IMR-90 (cell line): ENCODE results near the gene CASQ1. TPM values are rescaled to one million over a fixed set of nuclear protein-coding genes. Genes with fewer than 3 reads are reported as not detected.

ENCODE experiments used
- ATAC-seq: fragments of 200-7000 bp; cut with Tn5 transposase; 2 replicates; pipeline ENCODE4 v1.9.1; 2020; ENCODE audit warnings: low read depth, mild to moderate bottlenecking, moderate library complexity
- BruUV-seq: library from RNA; stranded (reverse); fragments of 400-500 nt; replicated peaks from 2 replicates; lab custom pipeline; 2021; lab: Mats Ljungman, UMichigan
- CTCF ChIA-PET: fragments of 300-600 bp; formaldehyde crosslinking; extraction: SDS; loops from one replicate; lab custom pipeline; 2021; ENCODE audit warnings: antibody characterized with exemption; lab: Yijun Ruan, JAX
- POLR2A ChIA-PET: fragments of 300-600 bp; sonication (Branson Sonifier 250); formaldehyde crosslinking; loops from one replicate; lab custom pipeline; 2022; ENCODE audit warnings: antibody characterized with exemption; ENCODE audit not compliant: unreplicated experiment; lab: Charles Lee
- DNase-seq: peaks from one replicate; pipeline ENCODE4 v3.0.0; 2013
- H2AFZ ChIP-seq: replicated peaks from 2 replicates; pipeline ENCODE3; 2013; ENCODE audit warnings: low read length, mild to moderate bottlenecking; ENCODE audit not compliant: poor library complexity
- H2AK5ac ChIP-seq: 2 replicates; pipeline ENCODE4 v1.6.1; 2013; ENCODE audit warnings: low read depth, low read length, inconsistent platforms
- H2AK9ac ChIP-seq: replicated peaks from 2 replicates; pipeline ENCODE3; 2013; ENCODE audit warnings: mild to moderate bottlenecking, low read depth, low read length, moderate library complexity; ENCODE audit not compliant: poor library complexity
- H2BK120ac ChIP-seq: 2 replicates; pipeline ENCODE4 v1.6.1; 2013; ENCODE audit warnings: low read depth, low read length, inconsistent platforms
- H2BK15ac ChIP-seq: 3 replicates; pipeline ENCODE4 v1.6.1; 2013; ENCODE audit warnings: low read depth, low read length, inconsistent platforms
- H2BK20ac ChIP-seq: 2 replicates; pipeline ENCODE4 v1.6.1; 2013; ENCODE audit warnings: low read depth, mild to moderate bottlenecking, inconsistent platforms, low read length, moderate library complexity
- H2BK5ac ChIP-seq: 2 replicates; pipeline ENCODE4 v1.6.1; 2013; ENCODE audit warnings: mild to moderate bottlenecking, low read depth, low read length, inconsistent platforms; ENCODE audit not compliant: poor library complexity, severe bottlenecking
- H3K14ac ChIP-seq: replicated peaks from 2 replicates; pipeline ENCODE4 v1.6.1; 2013; ENCODE audit warnings: low read depth, low read length, inconsistent platforms
- H3K18ac ChIP-seq: 2 replicates; pipeline ENCODE4 v1.6.1; 2013; ENCODE audit warnings: low read depth, low read length, control low read depth
- H3K23ac ChIP-seq: 2 replicates; pipeline ENCODE4 v1.6.1; 2013; ENCODE audit warnings: low read depth, low read length, inconsistent platforms
- H3K27ac ChIP-seq: 2 replicates; pipeline ENCODE4 v1.5.1; 2013; ENCODE audit warnings: mild to moderate bottlenecking, control low read depth, low read length; ENCODE audit not compliant: insufficient read depth
- H3K27me3 ChIP-seq: 2 replicates; pipeline ENCODE4 v1.6.1; 2013; ENCODE audit warnings: low read length; ENCODE audit not compliant: control insufficient read depth, insufficient read depth
- H3K36me3 ChIP-seq: 2 replicates; pipeline ENCODE4 v1.6.1; 2013; ENCODE audit warnings: low read length, mixed read lengths; ENCODE audit not compliant: control insufficient read depth, insufficient read depth
- H3K4ac ChIP-seq: 2 replicates; pipeline ENCODE4 v1.6.1; 2013; ENCODE audit warnings: low read depth, low read length, inconsistent platforms
- H3K4me1 ChIP-seq: 2 replicates; pipeline ENCODE4 v1.6.1; 2013; ENCODE audit warnings: low read length, mixed read lengths; ENCODE audit not compliant: control insufficient read depth, insufficient read depth
- H3K4me2 ChIP-seq: 2 replicates; pipeline ENCODE4 v1.6.1; 2013; ENCODE audit warnings: low read depth, mild to moderate bottlenecking, control low read depth, low read length, moderate library complexity
- H3K4me3 ChIP-seq: 2 replicates; pipeline ENCODE4 v1.5.1; 2013; ENCODE audit warnings: low read depth, mild to moderate bottlenecking, control low read depth, low read length, moderate library complexity; ENCODE audit not compliant: insufficient read depth
- H3K56ac ChIP-seq: 2 replicates; pipeline ENCODE4 v1.6.1; 2013; ENCODE audit warnings: low read length, inconsistent platforms; ENCODE audit not compliant: insufficient read depth; ENCODE audit errors: extremely low read depth
- H3K79me1 ChIP-seq, 2 experiments: 2 replicates each; pipeline ENCODE4 v1.6.1; 2013; ENCODE audit warnings: low read length in 2 of 2, inconsistent platforms in 1 of 2, low read depth in 1 of 2
- H3K9ac ChIP-seq: 2 replicates; pipeline ENCODE4 v1.6.1; 2013; ENCODE audit warnings: low read depth, low read length, control low read depth
- H3K9me1 ChIP-seq: 2 replicates; pipeline ENCODE4 v1.6.1; 2013; ENCODE audit warnings: low read length, inconsistent platforms; ENCODE audit not compliant: insufficient read depth
- H3K9me3 ChIP-seq: 2 replicates; pipeline ENCODE4 v1.6.1; 2013; ENCODE audit warnings: low read length; ENCODE audit not compliant: control insufficient read depth, insufficient read depth
- H4K20me1 ChIP-seq: 2 replicates; pipeline ENCODE4 v1.6.1; 2013; ENCODE audit warnings: low read length, inconsistent platforms; ENCODE audit not compliant: insufficient read depth
- H4K5ac ChIP-seq: 2 replicates; pipeline ENCODE4 v1.6.1; 2013; ENCODE audit warnings: mild to moderate bottlenecking, low read depth, low read length, control low read depth
- H4K8ac ChIP-seq, 2 experiments: 2 replicates each; pipeline ENCODE4 v1.6.1; 2013; ENCODE audit warnings: low read depth in 2 of 2, low read length in 2 of 2, control low read depth in 1 of 2, inconsistent platforms in 1 of 2
- H4K91ac ChIP-seq: 2 replicates; pipeline ENCODE4 v1.6.1; 2013; ENCODE audit warnings: low read depth, low read length, inconsistent platforms; ENCODE audit not compliant: insufficient read depth
- CEBPB ChIP-seq: IDR thresholded peaks from 2 replicates; pipeline ENCODE4 v1.6.1; 2012; ENCODE audit warnings: low read depth, low read length, improper control_type of control experiment
- CHD1 ChIP-seq: IDR thresholded peaks from 2 replicates; pipeline ENCODE4 v1.6.1; 2012; ENCODE audit warnings: low read depth, low read length, improper control_type of control experiment
- FOS ChIP-seq: fragments of 150-350 bp; IDR thresholded peaks from 2 replicates; pipeline ENCODE4 v1.6.1; 2016; ENCODE audit warnings: low read depth, low read length
- MAFK ChIP-seq: IDR thresholded peaks from 2 replicates; pipeline ENCODE4 v1.6.1; 2012; ENCODE audit warnings: low read depth, low read length, improper control_type of control experiment
- MXI1 ChIP-seq: IDR thresholded peaks from 2 replicates; pipeline ENCODE4 v1.6.1; 2012; ENCODE audit warnings: low read depth, mild to moderate bottlenecking, low read length, moderate library complexity, borderline replicate concordance
- POLR2A ChIP-seq: IDR thresholded peaks from 2 replicates; pipeline ENCODE4 v1.6.1; 2012; ENCODE audit warnings: mild to moderate bottlenecking, low read depth, low read length
- SMC3 ChIP-seq: fragments of 150-350 bp; IDR thresholded peaks from 2 replicates; pipeline ENCODE4 v1.6.1; 2016; ENCODE audit warnings: low read depth, mild to moderate bottlenecking, antibody characterized with exemption, low read length, moderate library complexity
- dilution Hi-C: fragments of 300-500 bp; cut with HindIII; formaldehyde crosslinking; loops from one replicate; pipeline ENCODE4 v1.14.3; 2018; ENCODE audit warnings: low sequenced_read_pairs; ENCODE audit not compliant: unreplicated experiment
- in situ Hi-C: fragments of 300-500 bp; cut with MboI; formaldehyde crosslinking; loops from 3 replicates; pipeline ENCODE4 v1.14.3; 2019; ENCODE audit warnings: low sequenced_read_pairs, inconsistent platforms, mixed read lengths
- intact Hi-C: fragments of 100-400 bp; cut with micrococcal nuclease; formaldehyde crosslinking; loops from 2 replicates; pipeline ENCODE4 v1.10.0; 2022
- polyA plus RNA-seq, 3 experiments: library from polyadenylated mRNA; depleted of rRNA; stranded (reverse); fragments of >200 nt; gene quantifications; 2 replicates each; pipeline ENCODE4 v1.2.3, GENCODE V29; 2012; ENCODE audit warnings: low replicate concordance in 1 of 3
- total RNA-seq: library from RNA; depleted of rRNA; stranded (reverse); fragments of >200 nt; gene quantifications from 2 replicates; pipeline ENCODE4 v1.2.3, GENCODE V29; 2012

The CASQ1 gene
- total and polyA plus RNA-seq, 2 of the 4 experiments (the other 2 are of a cell fraction): 0.18 to 0.21 TPM

DNA sequence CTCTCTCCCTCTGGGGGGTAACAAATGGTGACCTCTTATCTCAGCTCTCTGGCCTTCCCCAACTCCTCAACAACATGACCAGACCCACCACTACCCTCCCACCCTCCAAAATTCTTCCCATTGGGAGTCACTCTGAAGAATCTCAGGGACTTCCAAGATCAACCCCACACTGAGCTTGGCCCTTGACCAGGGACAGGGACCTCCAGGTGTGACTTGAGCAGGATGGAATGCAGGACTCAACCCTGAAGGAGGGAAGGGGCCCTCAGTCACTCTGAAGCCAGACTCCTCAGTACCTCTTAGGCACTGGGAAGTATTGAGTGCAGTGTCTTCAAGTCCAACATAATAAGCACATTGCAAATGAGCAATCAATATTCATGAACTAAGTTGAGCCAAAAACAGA lies 1.9 kb downstream of the CASQ1 start:
- Histone ChIP-seq H3K27me3 (peaks cover 8% of the 10 kb centered on the region; the same call in 1 of the 2 replicates), H2AFZ (peak overlapping the region; percentile 45), H3K4me3 (no peak overlapping the region), H4K20me1 (no peaks in the 10 kb centered on the region), H2BK120ac (no peak overlapping the region), H4K8ac (no peak overlapping the region), H3K36me3 (no peaks in the 10 kb centered on the region), H3K23ac (no peak overlapping the region), H4K5ac (no peak overlapping the region), H3K79me1 (no peaks in the 10 kb centered on the region), H3K4ac (no peak overlapping the region), H3K4me2 (no peak overlapping the region), H3K9me1 (peaks cover 13% of the 10 kb centered on the region; the same call in 1 of the 2 replicates), H3K56ac (no peak overlapping the region), H2BK5ac (no peak overlapping the region), H3K9ac (no peak overlapping the region), H3K18ac (no peak overlapping the region), H2AK5ac (peak overlapping the region; percentile 43; the same call in 1 of the 2 replicates), H3K9me3 (no peaks in the 10 kb centered on the region), H4K91ac (no peak overlapping the region), H2BK20ac (no peak overlapping the region), H3K14ac (no peak overlapping the region), H3K4me1 (peaks cover 4% of the 10 kb centered on the region), H2AK9ac (peak overlapping the region; percentile 84), H2BK15ac (no peak overlapping the region), H3K27ac (no peak overlapping the region)
- dilution Hi-C loops (no loop called here), intact Hi-C loops (loop anchor here (2.0 to 5.0 kb wide), 2 partner anchors 55 to 93 kb away; partner anchors contain the start of gene PEX19), in situ Hi-C loops (loop anchor here (25.0 kb wide), 1 partner anchor 420 kb away; no protein-coding TSS in a partner anchor)
- TF ChIP-seq POLR2A: no peak
- TF ChIP-seq MAFK: no peak
- no peak for TF ChIP-seq CHD1
- TF ChIP-seq CEBPB: no peak
- no peak for TF ChIP-seq FOS
- no peak for TF ChIP-seq MXI1
- no peak for TF ChIP-seq SMC3
- BruUV-seq: no TSS peak
- ChIA-PET CTCF (interaction anchor here (1.5 to 3.2 kb wide), 3 partner anchors 28 to 90 kb away, joined by 5 to 63 read pairs (median 17); no protein-coding TSS in a partner anchor), POLR2A (no interaction called here)
- DNase-seq: no peak
- ATAC-seq: no peak
